ENCODE measurements around the gene TM2D3. TPM values are rescaled to one million over a fixed set of nuclear protein-coding genes. Genes with fewer than 3 reads are reported as not detected.

The TM2D3 gene, protein sequence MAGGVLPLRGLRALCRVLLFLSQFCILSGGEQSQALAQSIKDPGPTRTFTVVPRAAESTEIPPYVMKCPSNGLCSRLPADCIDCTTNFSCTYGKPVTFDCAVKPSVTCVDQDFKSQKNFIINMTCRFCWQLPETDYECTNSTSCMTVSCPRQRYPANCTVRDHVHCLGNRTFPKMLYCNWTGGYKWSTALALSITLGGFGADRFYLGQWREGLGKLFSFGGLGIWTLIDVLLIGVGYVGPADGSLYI
- total RNA-seq: 16.8 TPM

DNA sequence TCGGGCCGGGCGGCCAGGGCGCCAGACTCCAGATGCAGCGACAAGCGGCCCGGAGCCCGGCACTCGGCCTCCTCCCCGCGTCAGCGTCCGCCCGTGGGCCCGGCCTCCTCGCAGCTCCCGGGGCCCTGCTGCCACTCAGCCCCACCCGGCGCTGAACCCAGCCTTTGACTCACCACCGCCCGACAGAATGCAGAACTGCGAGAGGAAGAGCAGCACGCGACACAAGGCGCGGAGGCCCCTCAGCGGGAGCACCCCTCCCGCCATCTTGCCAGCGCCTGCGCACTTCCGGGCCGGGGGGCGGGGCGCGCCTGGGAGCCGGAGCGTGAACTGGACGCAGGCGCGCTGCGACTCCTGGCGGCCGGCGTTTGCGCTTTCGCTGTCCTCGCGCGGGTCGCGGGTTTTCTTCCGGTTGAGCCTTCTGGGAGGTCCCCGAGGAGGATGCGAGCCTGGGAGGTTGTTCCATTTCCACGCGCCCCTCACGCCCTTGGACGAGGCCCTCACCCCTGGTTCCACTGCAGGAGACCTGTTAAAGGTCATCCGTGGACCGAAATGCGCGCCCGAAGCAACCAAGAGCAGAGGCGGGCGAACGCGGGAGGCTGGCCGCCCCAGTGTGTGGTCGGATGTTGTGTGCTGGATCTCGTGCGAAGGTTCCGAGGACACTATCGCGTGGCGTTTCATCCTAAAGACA, at the start of gene TM2D3:
Gene TM2D3, minus strand, starts transcription at position 284 of the 688 bp plus-strand sequence. Its CDS starts 20 bp downstream, at position 264.
- peak; percentile 99 for ATAC-seq

DNA sequence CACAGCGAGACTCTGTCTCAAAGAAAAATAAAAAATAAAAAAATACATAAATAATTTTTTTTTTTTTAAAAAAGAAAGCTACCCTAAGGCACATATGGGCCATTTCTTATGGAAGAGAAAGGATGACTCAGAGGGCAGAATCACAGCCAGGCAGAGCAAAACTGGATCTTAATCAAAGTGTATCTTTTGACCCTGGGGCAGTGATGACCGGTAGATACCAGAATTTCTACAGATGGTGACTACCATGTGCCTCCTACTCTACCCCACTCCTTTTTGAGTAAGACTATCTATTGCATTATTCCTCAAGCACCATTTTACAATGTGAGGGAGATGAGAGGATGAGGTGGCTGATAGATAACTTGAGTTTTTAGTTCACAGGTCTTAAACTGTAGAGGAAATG, 46.1 kb upstream of the TM2D3 start:
- ATAC-seq: no peak

DNA sequence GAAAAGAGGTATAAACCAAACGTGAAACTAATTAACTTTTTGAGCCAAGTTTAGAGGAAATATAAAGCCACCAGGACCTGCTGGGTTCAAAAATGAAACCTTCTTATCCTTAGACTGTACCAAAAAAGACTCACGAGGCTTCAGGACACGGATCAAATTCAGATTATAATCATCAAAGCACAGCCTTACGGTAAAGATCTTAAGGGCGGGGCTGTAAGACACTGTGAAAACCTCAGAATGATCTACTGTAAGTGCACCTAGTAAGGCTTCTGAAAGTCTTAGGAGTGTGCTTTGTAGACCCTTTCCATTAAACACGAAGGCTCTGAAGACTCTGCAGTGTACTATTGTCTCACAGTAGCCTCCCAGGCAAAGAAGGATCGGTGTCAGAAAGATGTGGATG, 45.3 kb upstream of the TM2D3 start:
- no peak for ATAC-seq

DNA sequence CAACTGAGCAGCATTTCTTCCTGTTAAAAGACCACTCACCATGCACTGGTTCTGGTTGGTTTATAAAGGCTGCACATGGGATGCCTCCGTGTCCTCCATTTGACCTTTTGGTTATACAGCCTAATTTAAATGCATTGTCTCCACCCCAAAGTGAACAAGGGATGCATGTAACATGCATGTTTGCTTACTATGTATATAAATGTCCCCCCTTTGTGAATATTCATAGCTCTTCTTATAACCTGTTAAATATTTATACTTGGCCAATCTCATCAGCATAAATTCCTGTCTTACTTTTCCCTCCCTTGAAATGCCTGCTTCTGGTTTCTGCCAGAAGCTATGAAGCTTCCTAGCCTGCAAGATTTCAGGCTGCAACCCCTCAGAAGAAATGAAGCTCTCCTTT, 44.6 kb upstream of the TM2D3 start:
- ATAC-seq: no peak

DNA sequence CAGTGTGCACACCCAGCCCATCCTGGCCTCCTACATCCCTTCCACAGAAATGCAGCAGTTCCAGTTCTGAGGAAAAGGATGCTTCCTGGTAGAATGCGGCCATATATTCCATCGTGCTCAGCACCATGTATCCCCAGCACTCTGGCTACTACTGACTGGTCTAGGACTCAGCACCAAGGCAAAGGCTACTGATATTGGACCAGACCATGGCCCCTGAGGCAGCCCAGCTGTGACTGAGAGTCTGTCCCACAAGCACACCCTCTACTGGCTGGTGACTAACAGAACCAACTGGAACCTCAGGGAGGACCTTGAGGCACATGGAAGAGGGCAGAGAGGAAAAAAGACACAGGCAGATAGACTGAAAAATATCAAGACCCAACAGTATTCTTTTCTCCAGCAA, 42.1 kb upstream of the TM2D3 start:
- peak; percentile 43 for ATAC-seq

DNA sequence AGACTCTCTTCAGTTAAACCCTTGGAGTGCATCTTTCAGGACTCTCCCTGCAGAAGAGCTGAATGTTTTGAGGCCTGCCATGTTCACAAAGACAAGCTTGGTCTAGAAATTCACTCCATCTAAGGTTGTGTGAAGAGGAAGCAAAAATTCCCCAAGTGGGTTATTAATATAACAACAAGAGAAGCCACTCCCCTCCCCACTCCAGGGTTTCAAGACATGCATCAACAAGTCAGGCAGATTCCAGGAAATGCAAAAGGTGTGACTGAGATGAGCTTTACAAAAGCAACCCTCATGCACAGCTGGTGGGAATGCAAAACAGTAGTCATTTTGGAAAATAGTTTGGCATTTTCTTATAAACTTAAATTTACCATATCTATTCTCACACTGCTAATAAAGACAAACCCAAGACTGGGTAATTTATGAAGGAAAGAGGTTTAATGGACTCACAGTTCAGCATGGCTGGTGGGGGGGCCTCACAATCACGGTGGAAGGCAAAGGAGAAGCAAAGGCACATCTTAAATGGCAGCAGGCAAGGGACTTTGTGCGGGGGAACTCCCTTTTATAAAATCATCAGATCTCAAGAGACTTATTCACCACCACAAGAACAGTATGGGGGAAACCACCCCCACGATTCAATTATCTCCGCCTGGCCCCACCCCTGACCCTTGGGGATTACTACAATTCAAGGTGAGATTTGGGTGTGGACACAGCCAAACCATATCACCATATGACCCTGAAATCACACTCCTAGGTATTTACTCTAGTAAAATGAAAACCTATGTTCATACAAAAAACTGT, 40.8 kb upstream of the TM2D3 start:
- peak; percentile 76 for ATAC-seq

DNA sequence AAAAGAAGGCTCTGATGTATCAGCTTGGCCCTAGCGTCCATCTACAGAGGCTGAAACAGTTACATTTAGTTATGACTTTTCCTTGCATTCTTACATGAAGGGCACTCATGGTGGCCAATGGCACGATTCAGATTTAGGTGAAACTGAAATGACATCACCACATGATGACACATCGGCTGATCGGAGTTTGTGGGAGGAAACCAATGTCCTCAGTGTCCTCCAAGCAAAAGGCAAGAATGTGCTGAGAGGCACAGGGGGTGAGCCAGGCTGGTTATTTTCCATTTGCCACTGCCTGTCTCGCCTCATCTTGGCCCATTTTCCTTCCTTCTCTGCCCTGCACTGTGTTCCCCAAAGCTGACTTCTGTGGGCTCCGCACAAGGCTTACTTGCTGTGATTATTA, 37.7 kb upstream of the TM2D3 start:
- no peak for ATAC-seq

DNA sequence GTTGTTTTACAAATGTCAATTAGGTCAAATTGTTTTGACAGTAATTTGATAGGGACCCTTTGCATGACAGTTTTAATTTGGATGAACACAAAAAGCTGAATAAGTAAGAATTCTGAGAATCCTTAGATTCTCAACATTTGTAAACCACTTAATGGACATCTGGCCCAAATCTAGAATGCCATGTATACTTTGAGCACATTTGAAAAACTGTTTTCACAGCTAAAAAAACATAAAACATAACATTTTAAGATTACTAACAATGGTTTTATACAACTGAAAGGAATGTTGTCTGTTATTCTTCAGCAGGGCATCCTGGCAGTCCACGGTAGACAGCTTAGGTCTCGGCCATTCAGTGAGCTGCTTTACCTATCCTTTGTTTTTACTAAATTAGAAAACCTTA, 34.5 kb upstream of the TM2D3 start:
- no peak for ATAC-seq

DNA sequence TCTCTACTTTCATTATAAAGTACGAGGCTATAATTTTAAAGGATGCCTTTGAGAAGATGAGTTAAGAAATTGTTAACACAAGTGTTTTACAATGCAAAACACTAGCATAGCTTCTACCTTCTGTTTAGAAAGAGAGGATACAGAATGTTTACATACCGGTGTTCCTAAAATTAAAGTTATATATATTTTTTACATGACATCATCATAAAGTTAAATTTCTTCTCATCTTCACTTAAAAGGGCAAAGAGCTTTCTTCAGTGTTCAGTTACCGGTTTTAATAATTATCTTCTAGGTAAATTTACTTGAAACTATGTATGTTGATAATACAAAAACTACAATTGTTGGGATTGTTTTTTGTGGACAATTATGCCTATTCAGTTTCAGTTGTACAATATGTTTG, 32.7 kb upstream of the TM2D3 start:
- ATAC-seq: no peak

DNA sequence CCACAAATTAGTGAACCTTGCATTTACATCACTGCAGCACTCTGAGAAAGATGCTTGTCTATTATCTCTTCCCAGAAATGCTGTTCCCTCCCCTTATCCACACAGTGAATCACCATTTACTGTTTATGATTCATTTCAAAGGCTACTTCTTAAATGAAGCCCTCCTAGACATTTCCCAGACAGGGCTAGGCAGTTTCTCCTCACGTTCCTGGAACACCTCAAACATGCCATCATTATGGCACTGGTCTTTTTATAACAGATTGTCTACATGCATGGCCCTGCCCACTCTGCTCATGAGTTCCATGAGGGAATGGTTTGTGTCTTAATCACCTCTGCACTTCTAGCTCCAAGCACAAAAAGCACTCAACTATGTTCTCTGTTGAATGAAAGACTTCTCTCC, 32.2 kb upstream of the TM2D3 start:
- ATAC-seq: peak; percentile 60

DNA sequence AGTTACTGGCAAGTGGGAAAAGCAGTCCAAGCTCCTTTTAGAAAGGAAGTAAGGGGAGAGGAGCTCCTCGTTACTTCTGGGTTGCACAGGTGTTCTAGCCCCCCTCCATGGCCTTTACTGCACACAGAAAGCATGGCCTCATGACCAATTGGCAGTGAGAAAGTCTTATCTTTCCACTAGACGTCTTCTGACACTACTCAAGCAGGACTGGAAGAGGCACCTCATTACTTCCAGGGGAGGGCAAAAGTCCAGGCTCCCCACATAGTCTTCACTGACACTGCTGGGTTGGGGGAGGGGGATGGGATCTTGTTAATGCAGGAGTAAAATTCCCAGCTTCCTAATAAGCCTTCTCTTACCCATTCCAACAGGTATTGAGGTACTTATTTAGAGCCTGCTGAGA, 27.6 kb upstream of the TM2D3 start:
- no peak for ATAC-seq

DNA sequence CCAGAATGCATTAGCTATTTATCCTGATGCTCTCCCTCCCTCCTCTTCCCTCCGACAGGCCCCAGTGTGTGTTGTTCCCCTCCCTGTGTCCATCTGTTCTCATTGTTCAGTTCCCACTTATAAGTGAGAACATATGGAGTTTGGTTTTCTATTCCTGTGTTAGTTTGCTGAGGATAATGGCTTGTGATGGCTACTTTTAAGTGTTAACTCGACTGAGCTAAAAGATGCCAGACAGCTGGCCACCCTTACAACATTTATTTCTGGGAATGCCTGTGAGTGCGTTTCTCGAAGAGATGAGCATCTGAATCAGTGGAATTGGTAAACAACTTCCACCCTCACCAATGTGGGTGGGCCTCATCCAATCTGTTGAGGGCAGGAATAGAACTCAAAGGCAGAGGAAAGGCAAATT, 24.7 kb upstream of the TM2D3 start:
- ATAC-seq: no peak

DNA sequence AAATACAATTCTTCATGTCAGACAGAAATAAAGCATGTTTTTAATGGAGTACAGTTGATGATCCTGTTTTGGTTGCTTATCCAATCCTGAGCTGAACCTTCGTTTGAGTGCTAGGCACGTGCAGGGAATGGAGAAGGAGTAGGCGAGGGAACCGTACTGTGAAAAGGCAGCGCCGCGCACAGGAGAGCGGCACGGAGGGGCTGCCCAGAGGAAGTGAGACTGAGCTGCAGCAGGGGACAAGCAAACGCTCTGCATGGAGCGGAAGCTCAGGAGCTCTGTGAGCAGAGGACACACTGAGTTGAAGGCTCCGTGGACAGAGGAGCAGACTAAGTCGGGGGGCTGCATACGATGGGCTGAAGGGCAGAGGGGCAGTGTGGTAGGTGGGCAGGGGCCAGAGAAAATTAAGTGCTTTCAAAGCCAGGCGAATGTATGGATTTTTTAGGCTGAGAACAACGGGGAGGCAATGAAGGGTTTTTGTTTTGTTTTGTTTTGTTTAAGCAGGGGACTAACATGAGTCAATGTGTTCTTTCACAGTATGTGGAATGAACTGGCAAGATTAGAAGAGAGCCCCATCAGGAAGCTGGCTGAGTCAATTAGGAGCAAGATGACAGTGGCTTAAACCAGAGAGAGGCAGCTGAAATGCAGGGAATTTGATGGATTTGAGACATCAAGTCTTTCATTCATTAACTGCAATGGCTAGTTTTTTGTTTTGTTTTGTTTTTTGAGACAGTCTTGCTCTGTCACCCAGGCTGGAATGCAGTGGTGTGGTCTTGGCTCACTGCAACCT, 23.8 kb upstream of the TM2D3 start:
- ATAC-seq: no peak

DNA sequence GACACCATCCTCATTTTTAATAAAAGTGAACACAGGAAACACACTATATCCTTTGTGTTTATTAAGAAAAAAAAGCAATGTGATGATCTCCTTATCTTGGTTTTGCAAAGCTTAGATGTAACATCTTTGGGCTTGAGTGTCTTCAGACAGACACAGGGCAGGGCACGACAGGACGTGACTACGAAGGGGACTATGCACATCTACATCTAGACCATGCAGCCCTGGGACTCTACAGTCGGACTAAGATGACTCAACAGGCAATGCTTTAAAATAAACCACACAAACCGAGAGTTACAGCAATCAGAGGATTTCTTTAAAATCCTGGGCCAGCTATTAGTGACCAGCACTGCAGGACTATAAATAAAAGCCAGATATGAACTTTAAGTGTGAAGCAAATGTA, 22.8 kb upstream of the TM2D3 start:
- no peak for ATAC-seq

DNA sequence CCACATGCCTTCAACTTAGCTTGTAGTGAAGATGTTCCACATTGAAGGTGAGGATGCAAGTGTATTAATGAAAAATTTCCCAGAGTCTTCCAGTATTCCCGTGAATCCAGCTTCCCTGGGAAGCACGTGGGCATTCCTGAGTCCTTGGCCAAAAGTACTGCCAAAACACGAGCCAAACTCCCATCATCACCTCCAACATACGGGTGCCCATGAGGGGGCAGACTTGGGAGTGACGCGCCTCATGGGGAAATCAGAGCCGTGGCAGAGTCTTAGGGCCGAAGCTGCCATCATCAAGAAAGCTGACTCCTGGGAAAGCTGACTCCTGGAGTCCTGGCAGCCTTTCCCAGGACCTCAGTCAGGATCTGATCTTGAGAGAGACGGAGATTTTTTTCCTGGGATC, 20.1 kb upstream of the TM2D3 start:
- ATAC-seq: no peak

DNA sequence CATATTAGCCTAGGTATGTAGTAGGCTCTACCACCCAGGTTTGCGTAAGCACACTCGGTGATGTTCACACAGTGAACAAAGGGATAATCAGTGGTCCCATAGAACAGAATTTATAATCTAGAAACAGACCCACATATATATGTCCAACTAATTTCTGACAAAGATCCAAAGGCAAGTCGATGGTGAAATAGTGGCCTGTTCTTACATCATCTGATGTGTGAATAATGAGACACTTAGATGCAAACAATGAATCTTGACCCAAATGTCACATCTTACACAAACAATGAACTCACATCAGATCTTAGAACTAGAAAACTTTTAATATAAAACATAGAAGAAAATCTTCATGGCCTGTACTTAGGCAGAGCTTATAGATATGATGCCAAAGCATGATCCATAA, 17.6 kb upstream of the TM2D3 start:
- ATAC-seq: no peak

DNA sequence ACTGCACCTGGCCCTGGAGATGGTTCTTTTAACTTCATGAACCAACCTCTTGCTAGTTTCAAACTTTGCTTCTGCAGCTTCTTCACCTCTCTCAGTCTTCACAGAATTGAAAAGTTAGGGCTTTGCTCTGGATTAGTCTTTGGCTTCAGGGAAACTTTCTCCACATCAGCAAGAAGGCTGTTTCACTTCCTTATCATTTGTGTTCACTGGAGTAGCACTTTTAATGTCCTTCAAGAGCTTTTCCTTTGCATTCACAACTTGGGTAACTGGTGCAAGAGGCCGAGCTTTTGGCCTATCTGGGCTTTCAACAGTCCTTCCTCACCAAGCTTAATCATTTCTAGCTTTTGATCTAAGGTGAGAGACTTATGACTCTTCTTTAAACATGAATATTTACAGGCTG, 15.7 kb upstream of the TM2D3 start:
- ATAC-seq: no peak

DNA sequence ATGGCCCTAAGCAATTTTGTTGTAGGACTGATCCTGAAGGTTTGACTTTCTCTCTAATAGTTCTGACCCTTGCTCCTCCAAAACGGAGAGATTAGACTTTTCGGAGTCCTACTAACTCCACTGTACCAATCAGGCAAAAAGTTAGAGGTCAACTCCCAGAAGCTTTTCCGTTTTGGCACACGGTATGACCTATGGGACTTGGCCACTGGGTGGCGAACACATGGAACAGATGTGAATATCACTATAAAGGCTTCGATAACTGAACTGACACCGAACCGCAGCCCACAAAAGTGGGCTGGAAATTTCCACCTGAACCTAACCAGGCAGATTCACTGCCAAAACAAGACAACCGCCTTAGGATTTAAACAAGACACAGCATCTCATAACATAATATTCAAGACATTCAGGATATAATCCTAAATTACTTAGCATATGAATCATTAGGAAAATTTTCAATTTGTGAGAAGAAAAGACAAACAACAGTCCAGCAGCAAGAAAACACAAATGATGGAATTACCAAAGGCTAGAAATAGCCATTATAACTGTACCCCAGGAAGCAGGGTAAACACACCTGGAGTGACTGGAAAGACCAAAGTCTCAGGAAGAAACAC, 12.2 kb upstream of the TM2D3 start:
- ATAC-seq: no peak

DNA sequence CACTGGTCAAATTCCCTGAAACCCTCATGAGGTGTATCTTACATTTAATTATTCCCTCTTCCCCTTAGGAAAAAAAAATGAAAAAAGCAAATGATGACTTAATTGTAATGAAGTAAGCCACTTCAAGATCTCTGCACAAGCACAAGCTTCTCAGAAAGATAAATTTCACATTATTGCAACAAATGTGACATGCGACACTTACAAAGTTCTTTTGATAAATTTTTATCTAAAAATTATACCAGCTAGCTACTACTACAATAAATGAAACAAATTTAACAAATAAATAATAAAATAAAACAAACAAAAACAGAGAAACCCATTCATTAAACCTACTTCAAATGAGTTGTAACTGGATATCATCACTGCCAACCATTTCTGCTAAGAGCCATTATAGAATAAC, 10.0 kb upstream of the TM2D3 start:
- ATAC-seq: no peak

DNA sequence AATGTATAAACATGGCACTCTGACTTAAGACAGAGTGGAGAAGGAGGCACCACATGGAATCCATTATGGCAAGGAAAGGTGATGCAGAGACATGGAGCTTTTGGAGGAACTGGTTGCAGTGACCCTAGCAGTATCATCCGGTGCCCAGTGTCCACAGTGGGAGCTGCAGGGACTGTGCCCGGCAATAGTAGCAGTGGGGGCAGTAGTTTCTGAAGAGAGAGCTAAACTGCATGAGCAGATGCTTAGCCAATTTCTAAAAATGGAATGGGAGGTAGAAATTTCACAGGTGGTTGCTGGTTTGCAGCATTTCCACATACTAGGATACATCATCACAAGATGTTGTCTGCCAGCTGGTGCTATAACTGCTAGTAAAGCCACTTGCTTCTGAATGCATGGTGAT, 7.8 kb upstream of the TM2D3 start:
- no peak for ATAC-seq

DNA sequence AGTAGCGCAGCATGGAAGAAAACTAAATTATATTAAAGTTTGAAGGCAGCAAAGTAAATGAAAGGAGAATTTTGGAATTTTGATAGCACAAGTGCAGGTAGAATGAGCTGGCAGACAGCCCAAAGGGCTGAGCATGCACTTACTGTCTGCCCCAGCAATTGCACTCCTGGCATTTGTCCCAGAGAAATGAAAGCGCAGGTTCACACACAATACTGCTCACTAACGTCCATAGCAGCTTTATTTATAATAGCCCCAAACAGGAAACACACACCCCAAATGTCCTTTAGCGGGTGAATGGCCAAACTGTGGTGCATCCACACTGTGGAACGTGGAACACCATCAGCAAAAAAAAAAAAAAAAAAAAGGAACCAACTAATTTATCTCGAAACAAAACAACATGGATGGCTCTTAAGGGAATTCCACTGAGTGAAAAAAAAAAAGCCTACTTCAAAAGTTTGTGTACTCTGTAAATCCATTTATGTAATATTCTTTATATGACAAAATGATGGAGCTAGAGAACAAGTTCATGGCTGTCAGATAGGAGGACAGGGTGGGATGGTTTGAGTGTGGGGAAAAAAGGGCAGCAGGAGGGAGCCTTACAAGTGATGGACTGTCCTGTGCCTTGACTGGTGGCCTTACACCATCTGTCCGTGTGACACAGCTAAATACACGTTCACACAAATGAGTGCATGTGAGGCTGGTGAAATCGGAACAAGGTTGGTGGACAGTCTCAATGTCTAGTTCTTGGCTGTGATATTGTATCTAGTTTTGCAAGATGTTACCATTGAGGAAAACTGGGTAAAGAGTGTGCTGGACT, 6.0 kb upstream of the TM2D3 start:
- ATAC-seq: no peak

DNA sequence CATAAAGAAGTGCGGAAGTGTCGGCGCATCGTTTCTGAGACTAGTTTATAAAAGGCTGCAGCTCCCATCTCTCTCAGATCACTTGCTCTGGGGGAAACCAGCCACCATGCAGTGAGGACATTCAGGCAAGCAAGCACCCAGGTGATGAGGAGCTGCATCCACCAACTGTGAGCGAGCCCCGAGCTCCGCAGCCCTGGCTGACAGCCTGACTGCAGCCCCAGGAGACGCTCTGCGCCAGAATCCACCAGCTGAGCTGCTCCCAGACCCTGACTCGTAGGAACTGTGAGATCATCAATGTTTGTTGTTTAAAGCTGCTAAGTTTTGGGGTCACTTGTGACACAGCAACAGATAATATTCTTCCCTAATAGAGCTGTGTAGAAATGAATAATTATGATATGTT, 5.0 kb upstream of the TM2D3 start:
- no peak for ATAC-seq
